Measurements from ENCODE around the gene FNTB.

DNA sequence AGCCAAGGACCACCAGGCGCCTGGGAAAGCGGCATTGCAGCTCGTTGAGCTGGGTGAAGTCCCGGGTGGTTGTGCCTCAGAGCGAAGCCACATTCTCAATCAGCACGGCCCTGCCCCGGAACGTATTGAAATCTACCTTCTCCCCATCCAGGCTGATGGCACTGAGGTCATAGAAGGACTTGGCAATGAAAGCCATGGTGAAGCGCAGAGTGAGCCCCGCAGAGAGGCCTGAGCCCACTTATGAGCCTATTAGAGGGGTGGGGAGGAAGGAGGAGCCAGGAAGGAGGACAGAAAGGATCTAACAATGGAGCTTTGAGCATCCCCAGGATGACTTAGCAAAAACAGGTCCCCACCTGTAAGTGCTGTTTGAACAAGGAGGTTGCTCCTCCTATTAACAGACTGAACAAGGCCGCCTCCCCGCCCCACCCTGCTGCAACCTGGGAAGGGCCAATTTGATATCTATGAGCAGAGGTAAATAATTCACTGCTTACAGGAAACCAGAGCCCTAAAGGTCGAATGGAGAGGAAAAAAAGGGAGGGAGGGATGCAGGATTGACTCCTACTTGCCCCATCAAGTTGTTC, 44.1 kb upstream of the FNTB start, which contains the start of gene GPX2:
- TF ChIP-seq, protein P1, sequence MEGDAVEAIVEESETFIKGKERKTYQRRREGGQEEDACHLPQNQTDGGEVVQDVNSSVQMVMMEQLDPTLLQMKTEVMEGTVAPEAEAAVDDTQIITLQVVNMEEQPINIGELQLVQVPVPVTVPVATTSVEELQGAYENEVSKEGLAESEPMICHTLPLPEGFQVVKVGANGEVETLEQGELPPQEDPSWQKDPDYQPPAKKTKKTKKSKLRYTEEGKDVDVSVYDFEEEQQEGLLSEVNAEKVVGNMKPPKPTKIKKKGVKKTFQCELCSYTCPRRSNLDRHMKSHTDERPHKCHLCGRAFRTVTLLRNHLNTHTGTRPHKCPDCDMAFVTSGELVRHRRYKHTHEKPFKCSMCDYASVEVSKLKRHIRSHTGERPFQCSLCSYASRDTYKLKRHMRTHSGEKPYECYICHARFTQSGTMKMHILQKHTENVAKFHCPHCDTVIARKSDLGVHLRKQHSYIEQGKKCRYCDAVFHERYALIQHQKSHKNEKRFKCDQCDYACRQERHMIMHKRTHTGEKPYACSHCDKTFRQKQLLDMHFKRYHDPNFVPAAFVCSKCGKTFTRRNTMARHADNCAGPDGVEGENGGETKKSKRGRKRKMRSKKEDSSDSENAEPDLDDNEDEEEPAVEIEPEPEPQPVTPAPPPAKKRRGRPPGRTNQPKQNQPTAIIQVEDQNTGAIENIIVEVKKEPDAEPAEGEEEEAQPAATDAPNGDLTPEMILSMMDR (IDR thresholded peaks at IDR 0.05; ENCODE audit: poor library complexity) = no peak
- TF ChIP-seq EZH2phosphoT487 (IDR thresholded peaks at IDR 0.05; ENCODE audit: low read depth, severe bottlenecking, unreplicated experiment) = no peak

All from hepatocyte (in vitro differentiated cells).